H1 (cell line): ENCODE results near the gene SENP3.

Experiments used
- CTCF ChIP-seq, 3 experiments: IDR thresholded peaks; 1 replicate in 2 of 3; 2 replicates in 1 of 3; pipeline versions ENCODE4 v1.5.1 to v1.6.1; 2011; ENCODE audit warnings: low read length in 3 of 3, mild to moderate bottlenecking in 3 of 3, inconsistent platforms in 2 of 3, low read depth in 1 of 3, moderate library complexity in 1 of 3; ENCODE audit not compliant: insufficient read depth in 1 of 3; ENCODE audit errors: control extremely low read depth in 1 of 3
- EP300 ChIP-seq, 2 experiments: IDR thresholded peaks; 1 replicate in 1 of 2; 2 replicates in 1 of 2; pipeline ENCODE4 v1.6.1; 2011 to 2012; ENCODE audit warnings: low read depth in 2 of 2, low read length in 2 of 2, mild to moderate bottlenecking in 2 of 2, borderline replicate concordance in 1 of 2, inconsistent platforms in 1 of 2, moderate library complexity in 1 of 2
- EZH2 ChIP-seq: fragments of 200-600 bp; sonication (generic); IDR thresholded peaks from 2 replicates; pipeline ENCODE4 v1.7.1; 2012; ENCODE audit warnings: low read depth, mild to moderate bottlenecking, moderate library complexity, low read length, inconsistent platforms; ENCODE audit not compliant: severe bottlenecking
- POLR2A ChIP-seq, 2 experiments: IDR thresholded peaks; 1 replicate in 1 of 2; 2 replicates in 1 of 2; pipeline ENCODE4 v1.6.1; 2011; ENCODE audit warnings: low read depth in 2 of 2, low read length in 2 of 2, mild to moderate bottlenecking in 2 of 2; ENCODE audit errors: control extremely low read depth in 1 of 2
- SIN3A ChIP-seq, 2 experiments: IDR thresholded peaks in 1 of 2; conservative IDR thresholded peaks in 1 of 2; 2 replicates each; pipeline ENCODE4 v1.6.1; 2011 to 2012; ENCODE audit warnings: low read length in 2 of 2, improper control_type of control experiment in 1 of 2, low read depth in 1 of 2, mild to moderate bottlenecking in 1 of 2
- ZNF274 ChIP-seq: IDR thresholded peaks from 2 replicates; pipeline ENCODE4 v1.7.0; 2012; ENCODE audit warnings: low read length, borderline replicate concordance; ENCODE audit errors: extremely low read depth

- TF ChIP-seq CTCF (IDR thresholded peaks at IDR 0.05; ENCODE audit: control extremely low read depth in 1 of 3, insufficient read depth in 1 of 3, low read depth in 1 of 3, low read length in 3 of 3) (no peak), POLR2A (IDR thresholded peaks at IDR 0.05; ENCODE audit: control extremely low read depth in 1 of 2, low read depth in 2 of 2, low read length in 2 of 2) (peak in 1 of 2 experiments; percentile 70; a peak in 1 of 3 replicates), EZH2 (no peak), SIN3A (conservative IDR thresholded peaks at IDR 0.05 in 1 of 2, IDR thresholded peaks at IDR 0.05 in 1 of 2; ENCODE audit: low read depth in 1 of 2, low read length in 2 of 2) (no peak), EP300 (IDR thresholded peaks at IDR 0.05; ENCODE audit: borderline replicate concordance in 1 of 2, low read depth in 2 of 2, low read length in 2 of 2) (no peak), ZNF274 (no peak)
Observed at GRCh38 chr17:7579834-7580603, 18.3 kb downstream of the SENP3 start.
